SK-N-SH (cell line): ENCODE results near the gene PCNX1. TPM values are rescaled to one million over a fixed set of nuclear protein-coding genes. Genes with fewer than 3 reads are reported as not detected.

Experiments
- CTCF ChIA-PET: fragments of 300-600, 350-600 bp; formaldehyde crosslinking; extraction: SDS; loops from one replicate; lab custom pipeline; 2021; lab: Yijun Ruan, JAX
- POLR2A ChIA-PET: fragments of 350-600 bp; sonication (Branson Sonifier 250); formaldehyde crosslinking; extraction: SDS; loops from one replicate; lab custom pipeline; 2020; ENCODE audit warnings: antibody characterized with exemption, inconsistent platforms; lab: Yijun Ruan, JAX
- DNase-seq: peaks from one replicate; pipeline ENCODE4 v3.0.0; 2012
- H2AFZ ChIP-seq: fragments of 200-600 bp; sonication (generic); 2 replicates; pipeline ENCODE4 v1.8.1; 2016; ENCODE audit warnings: antibody characterized with exemption, mild to moderate bottlenecking, low read depth
- H3F3A ChIP-seq: fragments of 200-600 bp; sonication (generic); replicated peaks from 2 replicates; pipeline ENCODE3; 2016; ENCODE audit warnings: antibody characterized with exemption, mild to moderate bottlenecking; ENCODE audit not compliant: insufficient read depth
- H3K27ac ChIP-seq, 2 experiments: fragments of 200-500 bp in 1 of 2; fragments of 200-600 bp in 1 of 2; sonication (Bioruptor generic) in 1 of 2; sonication (generic), shearing (Covaris generic) in 1 of 2; 2 replicates each; pipeline versions ENCODE4 v1.5.1 to v1.6.1; 2014 to 2016; ENCODE audit warnings: low read depth in 2 of 2, inconsistent platforms in 1 of 2, low read length in 1 of 2, mild to moderate bottlenecking in 1 of 2, mixed read lengths in 1 of 2
- H3K27me3 ChIP-seq: fragments of 200-600 bp; sonication (generic), shearing (Covaris generic); 2 replicates; pipeline ENCODE4 v1.6.1; 2016; ENCODE audit warnings: mixed run types; ENCODE audit not compliant: insufficient read depth
- H3K36me3 ChIP-seq, 2 experiments: fragments of 200-500 bp in 1 of 2; fragments of 200-600 bp in 1 of 2; sonication (Bioruptor generic) in 1 of 2; sonication (generic) in 1 of 2; replicated peaks in 1 of 2; 2 replicates each; pipeline versions ENCODE3 to v1.5.1; 2014 to 2016; ENCODE audit warnings: low read length in 1 of 2, mild to moderate bottlenecking in 1 of 2; ENCODE audit not compliant: insufficient read depth in 2 of 2, control insufficient read depth in 1 of 2
- H3K4me1 ChIP-seq, 2 experiments: fragments of 200-500 bp in 1 of 2; fragments of 200-600 bp in 1 of 2; sonication (Bioruptor generic) in 1 of 2; sonication (generic), shearing (Covaris generic) in 1 of 2; 2 replicates each; pipeline versions ENCODE4 v1.5.1 to v1.6.1; 2014 to 2016; ENCODE audit warnings: low read depth in 1 of 2, low read length in 1 of 2, mixed run types in 1 of 2; ENCODE audit not compliant: insufficient read depth in 2 of 2, control insufficient read depth in 1 of 2
- H3K4me2 ChIP-seq: fragments of 200-600 bp; sonication (generic), shearing (Covaris generic); 2 replicates; pipeline ENCODE4 v1.6.1; 2017; ENCODE audit warnings: mixed run types
- H3K4me3 ChIP-seq, 2 experiments: fragments of 200-500 bp in 1 of 2; fragments of 200-600 bp in 1 of 2; sonication (Bioruptor generic) in 1 of 2; sonication (generic), shearing (Covaris generic) in 1 of 2; 2 replicates each; pipeline versions ENCODE4 v1.5.1 to v1.8.1; 2014 to 2016; ENCODE audit warnings: low read depth in 2 of 2, inconsistent platforms in 1 of 2, low read length in 1 of 2, mild to moderate bottlenecking in 1 of 2, mixed read lengths in 1 of 2, moderate library complexity in 1 of 2
- H3K79me2 ChIP-seq: fragments of 200-600 bp; sonication (generic); 2 replicates; pipeline ENCODE4 v1.8.1; 2017; ENCODE audit warnings: mild to moderate bottlenecking; ENCODE audit not compliant: insufficient read depth
- H3K9ac ChIP-seq: fragments of 200-600 bp; sonication (generic); 2 replicates; pipeline ENCODE4 v1.6.1; 2017; ENCODE audit warnings: mixed run types
- H3K9me2 ChIP-seq: fragments of 200-600 bp; sonication (generic); 2 replicates; pipeline ENCODE4 v1.6.1; 2017; ENCODE audit warnings: mixed run types
- H3K9me3 ChIP-seq: fragments of 200-600 bp; sonication (generic); 2 replicates; pipeline ENCODE4 v1.6.1; 2017; ENCODE audit warnings: mixed run types, mild to moderate bottlenecking, moderate library complexity
- H4K20me1 ChIP-seq: fragments of 200-600 bp; sonication (generic); 2 replicates; pipeline ENCODE4 v1.6.1; 2017; ENCODE audit warnings: mild to moderate bottlenecking, mixed run types; ENCODE audit not compliant: insufficient read depth
- CHD2 ChIP-seq: fragments of 150-350 bp; IDR thresholded peaks from 2 replicates; pipeline ENCODE4 v1.6.1; 2018; ENCODE audit warnings: low read length; ENCODE audit not compliant: partially characterized antibody
- CTCF ChIP-seq: fragments of 200-600 bp; sonication (generic); IDR thresholded peaks from 2 replicates; pipeline ENCODE4 v1.6.1; 2017; ENCODE audit warnings: antibody characterized with exemption, mild to moderate bottlenecking, moderate library complexity
- EP300 ChIP-seq, 2 experiments: IDR thresholded peaks; 2 replicates each; pipeline versions ENCODE4 v1.4.0 to v1.6.1; 2012; ENCODE audit warnings: borderline replicate concordance in 1 of 2, low read depth in 1 of 2, low read length in 1 of 2
- MAX ChIP-seq: IDR thresholded peaks from 2 replicates; pipeline ENCODE4 v1.4.0; 2012; ENCODE audit warnings: low read depth
- RAD21 ChIP-seq: IDR thresholded peaks from 2 replicates; pipeline ENCODE4 v1.6.1; 2012; ENCODE audit warnings: mild to moderate bottlenecking, low read length
- RCOR1 ChIP-seq: fragments of 150-350 bp; IDR thresholded peaks from 2 replicates; pipeline ENCODE4 v1.6.1; 2017; ENCODE audit warnings: antibody characterized with exemption, low read length
- REST ChIP-seq: IDR thresholded peaks from 2 replicates; pipeline ENCODE4 v1.6.1; 2012; ENCODE audit warnings: mild to moderate bottlenecking, low read depth, low read length, moderate library complexity
- SMC3 ChIP-seq: IDR thresholded peaks from 2 replicates; pipeline ENCODE4 v1.6.1; 2012; ENCODE audit warnings: low read depth, low read length, improper control_type of control experiment
- TCF12 ChIP-seq: IDR thresholded peaks from 2 replicates; pipeline ENCODE4 v1.4.0; 2012
- TEAD4 ChIP-seq: IDR thresholded peaks from 2 replicates; pipeline ENCODE4 v1.4.0; 2012; ENCODE audit warnings: mild to moderate bottlenecking, borderline replicate concordance; ENCODE audit not compliant: insufficient read depth
- USF1 ChIP-seq: IDR thresholded peaks from 2 replicates; pipeline ENCODE4 v1.4.0; 2012; ENCODE audit warnings: low read depth, borderline replicate concordance
- YY1 ChIP-seq: IDR thresholded peaks from 2 replicates; pipeline ENCODE4 v1.4.0; 2012; ENCODE audit warnings: low read depth, mild to moderate bottlenecking
- ZBTB33 ChIP-seq: IDR thresholded peaks from 2 replicates; pipeline ENCODE4 v1.4.0; 2012; ENCODE audit warnings: low read depth, borderline replicate concordance
- WGBS: methylation state at CpG from one replicate; pipeline ENCODE4 v1.1.6; 2017; ENCODE audit warnings: low lambda C conversion rate; 5-methylcytosine and 5-hydroxymethylcytosine counted together
- polyA plus RNA-seq, 3 experiments: library from polyadenylated mRNA; depleted of rRNA; stranded (reverse); fragments of >200 nt; gene quantifications; 2 replicates each; pipeline ENCODE4 v1.2.3, GENCODE V29; 2012

PCNX1 gene
- polyA plus RNA-seq, 1 of the 3 experiments (the other 2 are of a cell fraction), result 9.4 TPM

GRCh38 chr14:70947739-70948138, 40.5 kb downstream of the PCNX1 start:
- Histone ChIP-seq H2AFZ (no peak overlapping the region), H3K9me2 (no peaks in the 10 kb centered on the region; the same call in 1 of the 2 replicates), H3K9ac (no peak overlapping the region), H3K27ac (no peak overlapping the region)
- DNase-seq, result no peak
- TF ChIP-seq TCF12 (no peak), RCOR1 (no peak), CHD2 (no peak), SMC3 (no peak), YY1 (no peak), TEAD4 (no peak), CTCF (no peak), RAD21 (no peak)
- TF ChIP-seq, all 33 proteins: peak for 0
- H3K9me3 ChIP-seq, result peaks cover 9% of the 10 kb centered on the region; the same call in 1 of the 2 replicates
- peaks cover 79% of the 10 kb centered on the region for H3K79me2 ChIP-seq
- H3K27me3 ChIP-seq, result no peaks in the 10 kb centered on the region
- no peaks in the 10 kb centered on the region; the same call in 1 of the 2 replicates for H4K20me1 ChIP-seq
- H3K4me2 ChIP-seq, result no peak overlapping the region
- POLR2A ChIA-PET, result no interaction called here
- CTCF ChIA-PET, result interaction anchor here (1.5 to 3.4 kb wide), 2 partner anchors 24 to 41 kb away, joined by 4 to 15 read pairs; partner anchors contain the start of gene PCNX1
- H3K4me1 ChIP-seq, result no peaks in the 10 kb centered on the region
- peaks cover 19% of the 10 kb centered on the region for H3F3A ChIP-seq
- H3K36me3 ChIP-seq, result peaks cover 41 to 67% of the 10 kb centered on the region in 2 experiments
- no peak overlapping the region for H3K4me3 ChIP-seq
- 96% methylated on average over 6 of the region's 8 CpGs for WGBS

- Histone ChIP-seq H3K9me2 (no peaks in the 10 kb centered on the region; the same call in 1 of the 2 replicates), H3K79me2 (peaks cover 64% of the 10 kb centered on the region), H2AFZ (no peak overlapping the region), H3K4me1 (peaks cover 0 to 10% of the 10 kb centered on the region in 2 experiments; a peak in 2 of 4 replicates), H3K9me3 (peaks cover 9% of the 10 kb centered on the region; the same call in 1 of the 2 replicates), H3K36me3 (peaks cover 33 to 50% of the 10 kb centered on the region in 2 experiments), H3F3A (peaks cover 26% of the 10 kb centered on the region), H3K4me2 (no peak overlapping the region), H4K20me1 (peaks cover 14% of the 10 kb centered on the region), H3K9ac (no peak overlapping the region), H3K27ac (no peak overlapping the region), H3K27me3 (no peaks in the 10 kb centered on the region), H3K4me3 (no peak overlapping the region)
- 96% methylated on average over 3 of the region's 3 CpGs for WGBS
- CTCF ChIA-PET, result interaction anchor here (1.0 to 5.0 kb wide), 4 partner anchors 15 to 134 kb away, joined by 3 to 59 read pairs (median 31); partner anchors contain the start of gene PCNX1
- POLR2A ChIA-PET, result no interaction called here
- TF ChIP-seq CHD2 (no peak), REST (no peak), ZBTB33 (no peak), EP300 (IDR thresholded peaks at IDR 0.05; ENCODE audit: borderline replicate concordance in 1 of 2, low read depth in 1 of 2, low read length in 1 of 2) (no peak), USF1 (no peak), TEAD4 (no peak), MAX (no peak)
- DNase-seq, result no peak
Observed at GRCh38 chr14:70952485-70952884, 45.2 kb downstream of the PCNX1 start.
